H1 (cell line): ENCODE measurements around the gene INTS7. TPM values are rescaled to one million over a fixed set of nuclear protein-coding genes. Genes with fewer than 3 reads are reported as not detected.

Experiments
- EP300 ChIP-seq, 2 experiments: IDR thresholded peaks; 1 replicate in 1 of 2; 2 replicates in 1 of 2; pipeline ENCODE4 v1.6.1; 2011 to 2012; ENCODE audit warnings: low read depth in 2 of 2, low read length in 2 of 2, mild to moderate bottlenecking in 2 of 2, borderline replicate concordance in 1 of 2, inconsistent platforms in 1 of 2, moderate library complexity in 1 of 2
- FOSL1 ChIP-seq: IDR thresholded peaks from 2 replicates; pipeline ENCODE4 v1.6.1; 2011; ENCODE audit warnings: mild to moderate bottlenecking, low read depth, low read length, moderate library complexity; ENCODE audit not compliant: insufficient read depth
- SAP30 ChIP-seq: fragments of 300-600 bp; sonication (generic); IDR thresholded peaks from 2 replicates; pipeline ENCODE4 v1.7.1; 2012; ENCODE audit warnings: low read length, moderate library complexity, mild to moderate bottlenecking, inconsistent platforms; ENCODE audit not compliant: insufficient read depth, insufficient replicate concordance
- SIX5 ChIP-seq: IDR thresholded peaks from 2 replicates; pipeline ENCODE4 v1.6.1; 2011; ENCODE audit warnings: mild to moderate bottlenecking, low read depth, low read length
- TAF1 ChIP-seq: IDR thresholded peaks from 2 replicates; pipeline ENCODE4 v1.6.1; 2011; ENCODE audit warnings: mild to moderate bottlenecking, low read depth, low read length
- polyA plus RNA-seq, 7 experiments: library from polyadenylated mRNA; depleted of rRNA in 3 of 7; stranded (reverse) in 5 of 7; unstranded in 2 of 7; fragments of >200 nt in 5 of 7; fragments of 200-250 nt in 2 of 7; gene quantifications; 1 replicate in 5 of 7; 2 replicates in 1 of 7; 4 replicates in 1 of 7; pipeline versions ENCODE4 v1.2.1 to v1.2.3, GENCODE V29; 2011 to 2013; ENCODE audit warnings: missing spikeins in 2 of 7, mixed read lengths in 2 of 7
- total RNA-seq: library from RNA; stranded (reverse); fragmentation: NEBNext Ultra II Directional; extraction: Animal tissue kit (Norgen Biotek cat#: 25700); gene quantifications from 2 replicates; pipeline ENCODE4 v1.2.1, GENCODE V29; 2021

The INTS7 gene
- total and polyA plus RNA-seq, 2 of the 8 experiments (the other 6 are each of a cell fraction or from before 2014, with no cell fraction given): 15.2 to 22.4 TPM

DNA sequence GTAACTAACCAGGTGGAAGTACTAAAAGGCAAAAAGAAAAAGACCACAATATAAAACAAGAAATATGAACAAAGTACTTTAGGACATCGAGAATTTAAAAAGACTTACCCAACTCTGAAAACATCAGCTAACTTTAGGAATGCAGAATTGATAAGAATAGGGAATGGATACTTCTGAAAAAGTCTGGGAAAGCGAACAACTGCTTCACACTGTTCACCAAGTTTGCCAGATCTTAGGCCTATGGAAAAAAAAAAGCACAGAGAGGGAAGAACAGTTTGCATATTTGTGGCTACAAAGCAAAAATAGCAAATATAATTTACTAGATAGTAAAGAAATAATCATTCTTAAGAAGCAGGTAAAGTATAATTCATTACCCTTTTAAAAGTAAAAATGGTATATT lies 14.4 kb downstream of the INTS7 start (continued):
- TF ChIP-seq SAP30: no peak
- TF ChIP-seq SIX5: no peak
- no peak for TF ChIP-seq TAF1
- TF ChIP-seq FOSL1: no peak
- no peak for TF ChIP-seq EP300 (IDR thresholded peaks at IDR 0.05; ENCODE audit: borderline replicate concordance in 1 of 2, low read depth in 2 of 2, low read length in 2 of 2)
